Stimulated activated CD4-positive, alpha-beta T cell treated with anti-CD3 and anti-CD28 coated beads, Interleukin-4, amount 100 ng/mL, for 24 hours (primary cell): Measurements from ENCODE around the gene TRIP12.
A peak's percentile ranks its signal among the peaks of the same experiment; 100 is the strongest.
"Not testable (repeated sequence)": the region's sequence is repeated elsewhere in the genome, so short reads cannot be mapped to it uniquely, and the experiment has no call there.

Experiments used
- DNase-seq: peaks from one replicate; pipeline ENCODE4 v3.0.0-alpha.2; 2020

TRIP12 gene

DNA sequence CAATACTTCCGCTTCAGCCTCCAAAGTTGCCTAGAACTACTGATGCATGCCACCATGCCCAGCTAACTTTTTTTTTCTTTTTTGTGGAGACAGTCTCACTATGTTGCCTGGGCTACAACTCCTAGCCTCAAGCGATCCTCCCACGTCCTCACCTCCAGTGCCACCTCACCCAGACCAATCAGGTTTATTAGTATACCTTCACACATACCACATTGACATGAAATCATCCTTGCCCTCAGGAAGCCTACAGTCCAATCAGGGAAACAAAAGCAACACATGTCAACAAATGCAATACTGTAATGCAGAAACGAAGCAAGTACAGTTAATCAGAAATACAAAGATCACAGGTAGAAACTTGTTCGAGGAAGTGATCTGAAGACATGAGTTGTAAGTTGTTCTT lies 4.0 kb downstream of the TRIP12 start:
- no peak for DNase-seq

DNA sequence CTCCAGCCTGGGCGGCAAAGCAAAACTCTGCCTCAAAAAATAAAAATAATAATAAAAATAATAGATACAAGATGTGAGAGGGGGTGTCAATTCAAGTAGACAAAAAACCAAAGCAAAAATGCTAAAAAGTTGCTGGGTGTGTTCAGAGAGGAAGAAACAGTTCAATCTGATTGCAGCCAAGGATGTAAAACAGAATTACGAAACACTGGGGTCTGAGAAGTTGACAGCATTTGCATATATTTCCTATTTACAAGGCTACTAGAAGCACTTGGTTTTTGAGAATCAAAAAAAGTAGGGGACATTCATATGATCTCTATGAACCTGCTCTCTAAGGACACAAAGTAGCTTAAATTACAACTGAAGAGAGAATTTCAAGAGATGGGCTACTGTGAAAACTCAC lies 7.6 kb downstream of the TRIP12 start:
- DNase-seq = no peak

DNA sequence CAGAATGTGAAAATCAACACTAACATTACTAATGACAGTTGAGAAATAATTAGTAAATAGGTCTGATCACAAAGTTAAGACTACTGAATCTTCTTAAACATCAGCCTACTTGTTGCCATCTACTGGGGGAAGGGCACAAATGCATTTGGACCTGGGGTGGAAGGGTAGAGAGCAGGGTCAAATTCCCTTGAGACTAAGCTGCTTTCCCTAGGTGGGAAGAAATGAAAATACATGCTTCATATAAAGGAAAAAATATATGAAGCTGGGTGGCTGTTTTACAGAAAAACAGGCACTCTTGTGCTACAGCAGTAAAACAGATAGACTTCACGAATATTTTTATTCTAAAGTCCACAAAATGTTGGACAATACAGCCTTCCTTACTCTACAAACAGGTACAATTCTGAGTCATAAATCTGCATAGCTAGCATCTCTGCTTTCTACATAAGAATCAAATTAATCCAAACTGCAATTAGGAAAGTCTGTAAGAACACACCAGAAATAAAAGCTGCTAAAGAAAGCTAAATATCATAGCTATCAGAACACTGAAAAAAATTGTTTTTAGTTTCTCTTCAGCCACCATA lies 10.9 kb downstream of the TRIP12 start:
- DNase-seq = peak; percentile 16

DNA sequence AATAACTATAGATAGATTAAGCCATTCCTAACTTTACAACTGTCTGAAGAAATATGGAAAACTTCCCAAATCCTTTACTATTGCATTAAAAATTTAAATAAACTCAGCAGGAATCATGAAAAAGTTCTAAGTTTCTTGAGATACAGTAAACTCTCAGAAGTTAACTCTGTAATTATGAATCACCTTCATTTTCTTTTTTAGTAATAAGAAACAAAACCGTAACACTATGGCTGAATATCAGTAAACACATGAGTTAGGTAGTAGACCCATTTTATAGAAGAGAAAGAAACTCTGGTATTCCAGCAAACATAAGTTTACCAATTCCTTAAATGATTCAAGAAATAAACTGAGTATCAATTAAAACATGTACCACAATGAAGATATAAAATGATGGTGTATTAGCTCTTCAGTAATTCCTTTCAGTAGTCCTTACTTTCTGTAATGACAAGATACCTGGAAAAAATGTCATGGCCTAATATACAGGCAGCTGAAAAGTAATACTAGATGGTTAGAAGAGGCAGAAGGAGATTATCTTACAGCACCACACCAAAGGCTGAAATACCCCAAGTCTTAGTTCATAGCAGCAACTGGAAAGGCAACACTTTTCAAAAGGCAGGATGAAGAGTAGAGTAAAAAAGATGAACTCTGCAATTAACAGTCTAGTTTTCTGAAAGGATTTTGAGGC lies 11.5 kb downstream of the TRIP12 start:
- no peak for DNase-seq

DNA sequence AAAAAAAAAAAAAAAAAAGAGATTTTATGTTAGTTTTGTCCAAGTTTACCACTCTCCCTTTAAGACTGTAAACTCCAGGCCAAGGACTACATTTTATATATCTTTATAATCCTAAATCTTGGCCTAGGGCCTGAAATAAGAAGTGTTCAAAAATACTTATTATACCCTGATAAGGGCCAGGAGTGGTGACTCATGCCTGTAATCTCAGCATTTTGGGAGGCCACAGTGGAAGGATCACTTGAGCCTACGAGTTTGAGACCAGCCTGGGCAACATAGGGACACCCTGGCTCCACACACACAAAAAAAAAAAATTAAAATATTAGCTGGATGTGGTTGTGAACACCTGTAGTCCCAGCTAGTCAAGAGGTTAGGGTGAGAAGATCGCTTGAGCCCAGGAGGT lies 12.7 kb downstream of the TRIP12 start:
- DNase-seq = no peak

DNA sequence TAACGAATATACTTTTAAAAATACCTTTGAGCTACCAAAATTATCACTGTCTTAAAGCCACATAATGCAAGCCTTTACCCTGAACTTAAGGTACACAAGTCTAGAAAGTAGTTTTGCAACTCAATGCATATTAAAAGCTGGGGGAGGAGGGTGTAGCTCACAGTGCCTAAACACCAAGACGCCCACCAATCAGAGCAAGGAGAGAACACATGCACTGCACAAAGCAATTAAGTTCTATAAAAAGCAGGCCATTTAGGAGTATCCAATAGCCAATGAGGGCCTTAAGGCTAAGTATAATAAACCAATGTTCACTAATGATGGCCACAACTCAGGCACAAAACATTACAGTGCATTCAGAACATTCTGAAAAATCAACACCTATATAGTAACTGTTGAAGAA lies 16.2 kb downstream of the TRIP12 start:
- DNase-seq = no peak

DNA sequence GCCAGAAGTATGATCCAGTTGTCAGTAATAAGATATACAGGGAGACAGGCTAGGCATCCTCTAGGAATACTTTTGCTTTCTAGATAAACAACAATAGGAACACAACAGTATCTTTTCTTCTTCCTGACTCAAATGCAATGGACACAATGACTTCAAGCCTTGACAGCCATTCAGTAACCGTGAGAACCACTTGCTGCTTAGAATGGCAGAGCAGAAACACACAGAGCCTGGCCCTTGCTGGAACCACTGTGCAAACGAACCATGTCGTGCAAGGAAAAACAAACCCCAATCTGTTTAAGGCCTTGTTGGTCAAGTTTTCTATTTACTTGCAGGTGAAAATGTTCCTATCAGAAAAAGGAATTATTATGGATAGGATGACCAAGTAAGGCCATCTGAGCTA lies 18.8 kb downstream of the TRIP12 start:
- DNase-seq = no peak

DNA sequence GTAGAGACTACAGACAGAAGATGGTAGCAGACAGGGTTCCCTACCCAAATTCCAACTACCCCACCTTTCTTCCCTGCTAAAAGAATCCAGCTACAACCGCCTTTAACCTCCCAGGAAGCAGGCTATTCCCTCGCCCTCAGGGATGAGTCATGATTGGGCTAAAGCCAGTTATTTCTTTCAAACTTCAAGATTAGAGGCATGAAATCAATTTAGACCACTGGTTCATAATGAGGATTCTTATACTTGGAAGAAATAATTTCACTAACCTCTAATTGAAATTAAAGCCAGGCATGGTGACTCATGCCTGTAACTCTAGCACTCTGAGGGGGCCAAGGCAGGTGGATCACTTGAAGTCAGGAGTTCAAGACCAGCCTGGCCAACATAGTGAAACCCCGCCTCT lies 20.0 kb downstream of the TRIP12 start:
- DNase-seq = no peak

DNA sequence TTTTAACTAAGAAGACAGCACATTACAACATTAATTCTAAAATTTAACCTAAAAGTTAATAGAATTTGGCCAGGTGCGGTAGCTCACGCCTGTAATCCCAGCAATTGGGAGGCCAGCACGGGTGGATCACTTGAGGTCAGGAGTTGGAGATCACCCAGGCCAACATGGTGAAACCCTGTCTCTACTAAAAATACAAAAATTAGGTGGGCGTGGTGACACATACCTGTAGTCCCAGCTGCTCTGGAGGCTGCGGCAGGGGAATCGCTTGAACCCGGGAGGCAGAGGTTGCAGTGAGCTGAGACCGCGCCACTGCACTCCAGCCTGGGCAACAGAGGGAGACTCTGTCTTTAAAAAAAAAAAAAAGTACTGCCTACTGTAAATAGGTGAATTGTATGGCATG lies 21.3 kb downstream of the TRIP12 start:
- not testable (repeated sequence) for DNase-seq

DNA sequence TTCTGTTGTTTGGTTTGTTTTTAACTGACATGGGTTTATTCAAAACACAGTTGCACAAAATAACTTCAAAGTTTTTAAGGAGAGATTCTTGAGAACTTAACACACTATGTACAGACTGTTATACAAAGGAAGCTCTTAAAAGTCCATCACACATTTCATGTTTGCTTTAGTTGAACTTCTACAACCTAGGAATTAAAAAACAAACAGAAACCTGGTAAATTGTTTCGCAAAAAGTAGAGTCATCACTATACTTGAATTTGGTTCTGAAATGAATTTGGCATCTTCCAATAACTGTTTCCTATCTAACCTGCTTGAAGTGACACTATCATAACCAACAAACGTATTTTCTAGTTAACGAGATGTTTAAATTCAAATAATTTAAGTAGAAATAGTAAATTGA lies 21.8 kb downstream of the TRIP12 start:
- no peak for DNase-seq

DNA sequence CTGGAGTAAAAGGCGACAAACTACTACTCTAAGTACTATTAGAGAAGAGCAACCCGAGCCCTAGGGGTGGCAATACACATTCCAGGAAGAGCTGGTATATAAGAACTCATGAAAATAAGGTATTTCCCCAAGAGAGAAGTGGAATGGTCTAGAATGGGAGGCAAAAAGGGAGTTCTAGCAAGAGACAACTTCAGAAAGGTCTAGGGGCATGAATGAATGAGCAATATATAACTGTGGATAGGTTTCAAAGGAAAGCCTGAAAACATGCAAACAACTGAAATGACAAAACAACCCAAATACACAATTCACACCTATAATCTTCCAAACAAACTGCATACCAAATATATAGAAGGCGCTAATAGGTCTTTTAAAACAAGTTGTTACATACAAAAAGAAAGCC lies 22.2 kb downstream of the TRIP12 start:
- DNase-seq = no peak

DNA sequence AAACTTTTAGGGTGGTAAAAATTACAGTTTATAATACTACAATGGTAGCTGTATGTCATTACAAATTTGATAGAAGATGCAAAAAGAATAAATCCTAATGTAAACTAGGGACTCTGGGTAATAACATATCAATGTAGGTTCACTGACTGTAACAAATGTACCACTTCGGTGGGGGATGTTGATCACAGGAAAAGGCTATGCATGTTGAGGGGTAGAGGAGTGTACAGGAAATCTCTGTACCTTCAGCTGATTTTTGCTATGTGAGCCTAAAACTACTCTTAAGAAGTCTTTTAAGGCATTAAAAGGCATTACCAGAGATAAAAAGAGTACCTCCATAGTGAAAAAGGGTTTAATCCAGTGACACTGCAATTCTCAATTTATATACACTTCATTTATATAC lies 25.0 kb downstream of the TRIP12 start:
- DNase-seq = no peak

DNA sequence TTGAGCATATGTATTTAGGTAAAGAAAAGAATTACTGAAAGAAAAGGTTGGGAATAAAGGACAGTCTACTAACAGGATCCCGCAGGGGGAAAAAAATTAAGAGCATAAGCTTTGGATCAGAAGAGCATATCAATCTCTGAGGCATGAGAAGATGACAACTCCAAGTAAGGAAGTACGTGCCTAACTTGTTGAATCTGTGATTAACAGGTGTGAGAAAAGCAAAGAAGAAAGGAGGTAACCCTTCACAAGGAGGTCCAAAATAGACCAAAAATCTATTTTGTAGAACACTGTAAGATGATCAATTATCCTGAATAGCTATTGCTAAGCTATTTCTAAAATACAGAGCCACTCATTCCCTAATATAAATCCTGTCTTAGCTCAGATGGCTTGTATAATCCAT lies 32.8 kb downstream of the TRIP12 start:
- DNase-seq = no peak

DNA sequence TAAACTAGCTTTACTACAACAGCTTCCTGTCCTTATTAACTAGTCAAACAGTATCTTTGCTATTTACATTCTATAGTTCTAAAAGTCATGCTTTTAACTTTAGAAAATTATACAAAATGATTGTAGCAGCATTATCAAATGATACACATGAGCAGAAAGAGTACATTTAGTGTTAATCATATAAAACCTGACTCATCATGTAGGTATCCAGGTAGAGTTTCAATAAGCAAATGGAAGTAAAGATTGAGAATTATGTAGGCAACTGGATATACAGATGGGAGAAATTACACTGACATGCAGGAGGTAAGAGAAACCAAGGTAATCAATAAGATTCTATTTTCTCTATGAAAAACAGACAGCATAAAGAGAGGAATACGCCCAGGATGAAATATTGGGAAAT lies 33.8 kb downstream of the TRIP12 start:
- no peak for DNase-seq

DNA sequence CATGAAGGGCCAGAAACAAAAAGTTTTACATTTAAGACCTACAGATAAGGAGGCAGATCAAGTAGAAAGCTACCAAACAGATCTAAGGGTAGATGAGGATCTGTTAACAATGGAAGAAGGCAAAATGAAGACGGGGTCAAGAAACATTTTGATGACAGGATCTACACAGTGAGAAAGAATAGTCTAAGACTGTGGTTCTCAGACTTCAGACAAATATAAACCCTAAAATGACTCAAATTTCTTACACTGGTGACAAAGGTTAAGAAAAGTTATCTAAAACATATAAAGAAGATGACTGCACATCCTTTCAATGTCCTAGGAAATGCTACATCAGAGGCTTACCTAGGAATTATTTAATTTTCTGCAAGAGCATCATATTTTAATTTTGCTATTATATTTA lies 34.4 kb downstream of the TRIP12 start:
- no peak for DNase-seq

DNA sequence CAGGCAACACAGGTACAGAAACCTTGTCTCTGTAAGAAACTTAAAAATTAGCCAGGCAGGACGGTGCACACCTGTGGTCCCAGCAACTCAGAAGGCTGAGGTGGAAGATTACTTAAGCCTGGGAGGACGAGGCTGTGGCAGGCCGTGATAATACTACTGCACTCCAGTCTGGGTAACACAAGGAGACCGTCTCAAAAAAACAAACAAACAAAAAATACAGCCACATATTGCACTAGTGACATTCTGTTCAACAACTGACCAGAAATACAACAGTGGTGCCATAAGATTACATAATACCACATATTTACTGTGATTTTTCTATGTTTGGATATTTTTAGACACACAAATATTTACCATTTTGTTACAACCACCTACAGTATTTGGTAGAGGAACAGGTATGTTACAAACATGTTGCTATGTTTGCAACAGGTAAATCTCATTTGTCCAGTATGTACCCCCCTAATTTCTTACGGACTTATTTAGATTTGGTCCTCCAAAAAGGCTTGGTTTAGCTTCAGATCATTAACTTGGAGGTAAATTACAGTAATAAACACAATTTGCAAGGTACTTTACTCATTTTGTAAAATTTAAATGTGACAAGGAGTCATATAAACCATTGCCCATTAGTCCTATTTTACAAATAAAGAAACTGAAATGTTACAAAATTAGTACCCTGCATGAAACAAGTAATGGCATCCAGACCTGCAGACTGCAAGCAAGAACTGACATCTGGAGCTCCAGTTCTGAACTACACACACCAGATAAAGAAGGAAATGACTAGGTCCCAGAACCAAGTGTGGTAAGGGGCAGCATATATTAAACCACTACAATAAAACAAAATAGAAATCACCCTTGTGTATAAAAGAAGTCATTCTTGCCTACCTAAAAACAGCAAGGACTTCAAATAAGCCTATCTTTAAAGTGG lies 36.8 kb downstream of the TRIP12 start:
- no peak for DNase-seq

DNA sequence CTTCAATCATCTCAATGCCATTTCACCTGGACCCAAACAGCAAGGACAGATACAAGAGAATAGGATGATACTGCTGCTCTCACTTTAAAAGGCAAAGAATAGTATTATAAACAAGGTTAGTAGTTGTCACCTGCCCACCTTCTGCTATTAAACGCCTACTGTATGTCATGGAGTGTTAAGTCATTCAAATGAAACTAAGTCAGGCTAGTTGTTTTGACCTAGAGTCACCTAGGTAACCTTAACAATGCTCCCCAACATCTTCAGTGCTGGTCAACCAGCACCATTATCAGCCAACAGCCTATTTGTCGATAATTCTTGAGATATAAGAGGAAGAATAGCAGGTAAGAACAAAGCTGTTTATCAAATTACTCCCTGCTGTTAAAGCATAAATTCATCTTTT lies 39.2 kb downstream of the TRIP12 start:
- DNase-seq = no peak

DNA sequence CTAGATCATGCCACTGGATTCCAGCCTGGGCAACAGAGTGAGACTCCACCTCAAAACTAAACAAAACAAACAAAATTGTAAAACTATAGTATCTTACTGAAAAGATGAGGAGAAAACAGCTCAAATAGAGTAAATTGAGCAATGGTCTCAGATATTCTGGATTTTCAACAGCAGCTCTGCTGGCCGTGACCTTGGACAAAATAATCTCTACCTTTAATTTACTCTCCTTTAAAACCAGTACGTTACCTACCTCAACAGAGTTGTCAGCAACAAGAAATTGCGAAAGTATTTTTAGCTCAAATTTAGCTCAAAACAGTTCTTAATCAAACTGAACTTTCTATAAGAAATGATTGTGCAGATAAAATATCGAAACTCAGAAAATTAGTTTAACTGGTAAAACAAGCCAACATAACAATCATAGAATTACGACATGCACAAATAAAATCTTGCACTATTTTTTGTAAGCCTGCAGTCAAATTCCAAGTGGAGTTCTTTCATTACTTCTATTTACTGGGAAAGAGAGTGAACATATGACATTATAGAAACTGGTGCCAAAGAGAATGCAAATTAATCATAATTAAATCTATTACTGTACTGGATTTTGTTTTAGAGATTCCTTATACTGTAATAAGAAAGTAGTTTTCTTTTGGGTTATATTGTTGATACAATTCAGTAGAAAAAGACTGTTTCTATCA lies 40.8 kb downstream of the TRIP12 start:
- no peak for DNase-seq

DNA sequence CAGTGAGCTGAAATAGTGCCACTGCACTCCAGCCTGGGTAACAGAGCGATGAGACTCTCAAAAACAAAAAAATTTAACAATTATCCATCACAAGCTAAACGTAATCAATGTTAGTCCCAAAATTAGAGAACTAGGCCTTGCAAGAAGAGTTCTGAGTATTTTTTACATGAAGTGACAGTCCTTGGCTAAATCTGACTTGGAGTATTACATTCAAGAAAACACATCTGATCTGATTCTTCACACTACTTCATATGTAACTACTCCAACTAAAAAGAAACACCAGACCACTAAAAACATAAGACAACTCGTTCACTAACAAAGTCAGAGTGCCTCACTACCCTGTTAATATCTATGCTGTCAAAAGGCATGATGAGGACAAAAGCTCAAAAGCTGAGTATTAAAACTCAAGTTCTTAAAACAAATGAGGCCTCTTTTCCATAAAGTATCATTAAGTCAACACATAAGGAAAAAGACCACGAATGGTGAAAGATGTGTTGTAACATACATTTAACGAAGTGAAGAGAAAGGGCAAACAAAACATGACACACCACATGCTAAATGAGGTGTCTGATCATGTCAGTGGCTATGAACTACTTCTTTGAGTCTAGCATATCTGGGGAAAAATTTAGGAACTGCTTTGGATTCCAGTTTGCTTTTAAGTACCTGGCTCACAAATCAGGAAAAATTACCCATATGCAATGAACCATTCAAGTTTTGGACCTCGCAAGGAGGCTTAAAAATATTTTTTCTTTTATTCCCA lies 42.4 kb downstream of the TRIP12 start:
- no peak for DNase-seq

DNA sequence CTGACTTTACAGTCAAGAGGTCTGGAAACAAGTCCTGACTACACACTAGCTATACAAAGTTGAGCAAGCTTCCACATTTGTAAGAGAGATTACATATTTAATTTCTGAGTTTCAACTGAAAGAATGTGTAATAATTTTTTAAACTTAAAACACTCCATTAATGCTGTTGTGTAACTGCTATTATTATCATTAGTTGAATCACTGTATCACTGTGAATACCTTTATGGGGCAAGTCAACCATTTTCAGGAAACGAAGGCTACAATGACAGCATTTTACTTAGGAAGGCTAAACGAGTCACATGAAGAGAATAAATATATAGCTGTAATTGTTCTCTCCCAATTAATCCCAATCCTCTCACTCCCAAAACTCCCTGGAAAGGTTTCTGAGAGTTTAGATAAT lies 46.3 kb downstream of the TRIP12 start:
- DNase-seq = no peak

DNA sequence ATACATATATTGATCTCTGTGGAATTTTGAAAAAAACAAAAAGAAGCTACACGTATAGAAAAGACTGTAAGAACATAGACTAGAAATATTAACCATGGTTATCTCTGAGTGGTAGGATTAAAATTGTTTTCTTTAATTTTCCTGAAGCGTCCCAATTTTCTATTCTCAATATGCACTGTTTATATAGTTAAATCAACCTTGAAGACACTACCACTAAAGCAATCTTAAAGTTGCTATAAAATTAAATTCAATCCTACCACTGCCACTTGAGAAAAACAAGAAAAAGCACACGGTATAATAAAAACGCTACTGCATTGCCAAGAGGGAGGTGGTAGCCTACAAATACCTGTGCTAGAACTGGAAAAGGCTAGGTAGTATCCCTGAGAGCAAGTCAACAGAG lies 47.2 kb downstream of the TRIP12 start:
- DNase-seq = no peak

DNA sequence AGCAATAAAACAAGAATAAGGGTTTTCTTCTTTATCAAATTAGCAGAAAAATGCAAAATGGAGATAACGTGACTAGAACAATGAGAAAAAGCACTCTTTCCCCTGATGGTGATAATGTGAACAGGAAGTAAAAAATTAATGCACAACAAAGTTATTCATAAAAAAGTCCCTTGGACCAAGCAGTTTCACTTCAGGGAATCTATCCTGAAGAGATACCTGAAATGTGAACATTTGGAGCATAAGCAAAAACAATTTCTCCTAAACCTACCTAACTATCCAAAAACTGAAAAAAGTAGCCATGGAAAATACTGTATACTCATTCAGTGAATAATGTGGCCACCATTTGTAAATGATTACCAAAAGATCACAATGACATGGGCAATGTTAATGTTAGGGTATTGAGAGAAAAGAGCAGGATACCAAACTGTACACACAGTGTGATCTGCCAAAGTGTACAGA lies 48.7 kb downstream of the TRIP12 start:
- no peak for DNase-seq
